ENCODE measurements around the gene PDZD2.

The PDZD2 gene

DNA sequence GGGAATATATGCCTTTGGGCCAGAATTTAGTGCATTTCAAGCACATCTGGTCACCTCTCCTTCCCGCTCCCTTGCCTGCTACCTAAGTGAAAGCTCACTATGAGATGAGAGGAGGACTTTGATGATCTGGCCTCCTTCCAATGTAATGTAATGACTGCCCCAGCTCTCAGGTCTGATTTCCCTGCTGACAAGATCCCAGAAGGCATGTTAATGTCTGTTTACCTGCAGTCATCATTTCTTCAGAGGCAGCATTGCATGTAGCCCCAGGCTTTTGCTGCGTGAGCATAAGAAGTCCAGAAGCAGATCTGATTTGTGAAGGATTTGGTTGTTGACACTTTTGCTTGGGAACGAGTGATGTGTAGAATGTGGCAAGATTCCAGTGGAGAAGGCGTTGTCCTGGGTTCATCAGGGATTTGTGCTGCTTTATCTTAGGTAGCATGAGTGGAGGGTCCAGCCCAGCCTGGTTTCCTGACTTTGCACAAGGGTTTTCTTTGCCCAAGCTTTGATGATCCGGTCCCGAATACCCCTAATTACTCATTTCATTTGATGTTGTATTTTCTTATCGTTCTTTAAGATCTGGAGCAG is 342.5 kb downstream of the PDZD2 start:
- DNase-seq (ENCODE audit: low read depth) = no peak

- DNase-seq (ENCODE audit: low read depth) = no peak
Observed at GRCh38 chr5:31982027-31982426, 343.1 kb downstream of the PDZD2 start.

DNA sequence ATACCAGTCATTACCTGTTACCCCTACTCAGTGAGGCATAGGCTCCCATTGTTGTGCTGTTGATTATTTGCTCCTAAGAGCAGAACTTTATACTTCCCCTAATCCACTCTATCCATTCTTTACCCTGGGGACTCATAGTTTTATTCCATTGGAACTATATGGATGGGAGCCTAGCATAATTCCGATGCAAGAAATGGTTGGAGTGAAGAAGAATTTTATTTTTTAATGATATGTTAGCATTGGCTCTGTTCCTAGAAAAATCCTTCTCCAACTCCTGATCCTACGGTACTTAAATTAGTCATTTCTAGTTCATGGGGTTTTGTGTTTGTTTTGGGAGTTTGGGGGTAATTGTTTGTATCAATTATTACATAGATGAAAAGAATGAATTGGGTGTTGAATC is 343.7 kb downstream of the PDZD2 start:
- DNase-seq (ENCODE audit: low read depth) = no peak

DNA sequence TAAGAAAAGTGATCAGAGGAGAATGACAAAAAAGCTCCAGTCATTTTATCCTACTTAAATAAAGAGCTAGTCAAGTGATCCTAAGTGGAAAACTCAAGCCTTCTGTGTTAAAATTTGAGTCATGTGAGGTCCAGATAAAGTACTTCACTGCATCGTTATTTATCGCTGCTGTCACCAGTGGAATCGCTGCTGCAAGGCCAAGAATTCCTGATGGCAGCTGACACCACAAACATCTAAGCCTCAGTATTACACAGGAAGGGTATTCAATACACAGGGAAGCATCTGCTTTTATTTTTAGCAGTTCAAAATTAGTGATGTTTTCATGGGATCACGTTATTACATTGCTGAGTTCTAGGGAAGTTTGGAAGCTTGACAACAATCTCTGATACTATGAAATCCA is 344.9 kb downstream of the PDZD2 start:
- no peak for DNase-seq (ENCODE audit: low read depth)

DNA sequence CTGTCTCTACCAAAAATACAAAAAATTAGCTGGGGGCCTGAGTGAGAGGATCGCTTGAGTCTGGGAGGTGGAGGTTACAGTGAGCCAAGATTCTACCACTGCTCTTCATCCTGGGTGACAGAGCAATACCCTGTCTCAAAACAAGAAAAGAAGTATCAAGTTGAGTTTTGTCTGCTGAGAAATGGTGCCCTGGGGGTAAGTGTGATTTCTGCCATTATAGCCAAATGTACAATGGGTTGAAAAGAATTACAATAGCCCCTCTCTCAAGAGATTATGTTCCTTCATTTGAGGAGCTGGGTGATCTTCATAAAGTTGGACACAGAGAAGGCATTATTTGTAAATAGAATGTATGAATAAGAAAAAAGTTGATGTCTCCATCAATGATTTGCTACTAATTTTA is 345.8 kb downstream of the PDZD2 start:
- no peak for DNase-seq (ENCODE audit: low read depth)

DNA sequence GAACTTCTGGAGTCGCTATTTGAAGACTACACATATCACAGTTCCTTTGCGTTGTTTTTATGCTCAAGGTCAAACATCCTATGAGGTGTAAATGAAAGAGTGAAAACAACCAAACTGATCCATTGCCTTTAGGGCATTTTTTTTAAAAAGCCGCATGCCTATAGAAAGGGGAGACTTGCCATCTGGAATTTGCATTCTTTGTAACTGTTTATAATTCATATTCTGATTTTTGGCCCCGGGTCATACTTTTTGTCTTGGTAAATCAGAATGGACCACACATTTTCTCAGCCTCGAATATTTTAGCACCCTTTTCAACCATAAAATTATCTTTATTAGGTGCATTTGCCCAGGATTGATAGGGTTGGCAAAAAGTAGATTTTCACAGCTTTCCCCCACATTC is 347.2 kb downstream of the PDZD2 start:
- no peak for DNase-seq (ENCODE audit: low read depth)

- no peak for DNase-seq (ENCODE audit: low read depth)
Observed at GRCh38 chr5:31987985-31988710, 349.2 kb downstream of the PDZD2 start.

GRCh38 chr5:31990081-31990650 is 351.2 kb downstream of the PDZD2 start:
- no peak for DNase-seq (ENCODE audit: low read depth)

DNA sequence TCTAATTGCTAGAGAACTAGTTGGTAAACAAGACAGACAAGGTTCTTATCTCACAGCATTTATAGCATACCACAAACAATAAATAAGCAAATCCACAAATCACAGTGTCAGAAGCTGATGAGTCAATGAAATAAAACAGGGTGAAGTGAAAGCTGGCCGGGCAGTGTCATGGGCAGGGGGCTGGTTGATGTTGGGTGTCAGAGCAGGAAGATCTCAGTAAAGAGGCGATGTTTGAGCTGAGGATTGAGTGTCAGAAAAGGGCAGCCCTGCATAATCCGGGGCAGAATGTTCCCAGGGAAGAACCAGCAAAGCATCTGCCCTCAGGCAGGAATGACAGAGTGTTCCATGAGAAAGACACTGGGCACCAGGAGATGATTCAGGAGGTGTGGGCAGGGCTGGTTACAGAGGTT is 351.8 kb downstream of the PDZD2 start:
- DNase-seq (ENCODE audit: low read depth) = no peak

GRCh38 chr5:31992377-31992776 is 353.4 kb downstream of the PDZD2 start:
- DNase-seq (ENCODE audit: low read depth) = no peak

DNA sequence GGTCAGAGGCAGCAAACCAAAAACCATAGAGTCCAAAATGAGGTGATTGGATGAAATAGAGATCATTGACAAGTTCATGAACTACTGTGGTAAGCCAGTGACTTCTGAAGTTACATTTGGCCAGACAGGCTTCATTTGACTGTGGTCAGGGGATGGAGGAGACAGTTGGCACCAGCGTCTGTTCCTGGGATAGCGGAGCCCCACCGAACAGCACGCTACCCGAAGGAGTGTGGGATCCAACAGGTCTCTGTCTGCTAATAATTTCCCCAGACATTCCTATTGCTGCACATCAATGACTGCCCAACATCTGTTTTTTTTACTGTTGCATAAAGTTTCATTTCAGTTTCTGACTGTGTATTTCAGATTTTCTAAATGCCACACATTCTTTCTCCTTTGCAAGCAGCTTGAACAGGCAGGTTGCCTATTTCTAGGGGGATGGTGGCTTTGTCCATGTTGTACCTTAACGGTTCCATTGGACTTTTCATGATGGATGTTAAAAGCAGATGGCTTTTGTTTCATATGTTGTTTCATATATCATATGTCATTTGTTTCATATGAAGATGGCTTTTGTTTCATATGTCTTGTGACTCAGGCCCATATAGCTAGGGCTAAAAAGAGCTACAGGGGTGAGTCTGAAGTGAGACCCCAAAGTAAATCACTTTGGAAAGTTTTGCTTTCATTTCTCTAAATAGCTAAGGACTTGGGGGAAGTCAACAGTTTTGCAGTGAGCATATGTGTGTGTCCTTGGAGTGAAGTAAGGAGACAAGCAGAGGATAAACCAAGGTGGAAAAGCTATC is 354.4 kb downstream of the PDZD2 start:
- no peak for DNase-seq (ENCODE audit: low read depth)

- DNase-seq (ENCODE audit: low read depth) = no peak
Observed at GRCh38 chr5:31995006-31995405, 356.1 kb downstream of the PDZD2 start.

DNA sequence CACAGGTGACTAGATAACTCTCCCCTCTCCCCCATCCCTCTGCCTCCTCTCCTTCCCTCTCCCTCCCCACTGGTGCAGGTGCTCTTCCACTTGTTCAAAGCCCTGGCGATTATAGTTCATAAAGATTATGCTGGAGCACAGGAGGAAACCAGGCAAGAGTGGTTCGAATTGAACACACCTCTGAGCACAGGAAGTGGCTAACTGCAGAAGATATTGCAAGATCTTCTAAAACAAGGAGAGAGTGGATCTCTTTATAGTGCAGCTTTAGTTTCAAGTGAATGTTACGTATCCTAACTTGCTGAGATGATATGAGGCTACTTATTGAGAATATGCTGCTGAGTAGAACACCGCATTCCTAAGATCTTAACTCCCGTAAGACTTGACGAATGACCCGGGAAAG is 356.8 kb downstream of the PDZD2 start:
- DNase-seq (ENCODE audit: low read depth) = no peak

GRCh38 chr5:31996909-31997308 is 358.0 kb downstream of the PDZD2 start:
- no peak for DNase-seq (ENCODE audit: low read depth)

DNA sequence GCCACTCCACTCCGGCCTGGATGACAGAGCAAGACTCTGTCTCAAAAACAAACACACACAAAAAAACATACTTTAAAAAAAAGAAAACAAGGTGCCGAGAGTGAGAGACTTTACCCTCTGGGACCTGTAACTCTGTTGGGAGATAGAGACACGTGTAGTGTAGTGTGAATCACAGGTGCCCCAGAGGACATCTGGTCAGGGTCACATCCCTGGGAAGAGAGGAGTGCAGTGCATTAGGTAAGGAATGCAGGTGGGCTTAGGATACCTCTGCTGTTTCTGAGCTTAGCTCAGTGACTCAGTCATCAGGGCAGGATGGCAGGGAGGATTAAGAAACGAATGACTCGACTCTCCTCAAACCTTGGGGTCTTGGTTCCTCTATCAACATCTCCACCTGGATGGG is 360.5 kb downstream of the PDZD2 start:
- DNase-seq (ENCODE audit: low read depth) = no peak

- DNase-seq (ENCODE audit: low read depth) = no peak
Observed at GRCh38 chr5:32000731-32001130, 361.8 kb downstream of the PDZD2 start.

- no peak for DNase-seq (ENCODE audit: low read depth)
Observed at GRCh38 chr5:32001284-32001683, 362.4 kb downstream of the PDZD2 start.

GRCh38 chr5:32001707-32002106 is 362.8 kb downstream of the PDZD2 start:
- DNase-seq (ENCODE audit: low read depth) = no peak

DNA sequence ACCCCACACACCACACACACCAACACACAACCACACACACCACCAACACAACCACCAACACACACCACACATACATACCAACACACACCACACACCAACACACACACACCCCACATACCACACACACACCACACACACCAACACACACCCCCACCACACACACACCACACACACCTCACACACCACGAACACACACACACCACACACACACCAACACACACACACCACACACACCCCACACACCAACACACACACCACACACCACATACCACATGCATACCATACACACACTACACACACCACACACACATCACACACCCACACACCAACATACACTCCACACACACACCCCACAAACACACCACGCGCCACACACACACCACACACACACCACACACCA is 363.8 kb downstream of the PDZD2 start:
- no peak for DNase-seq (ENCODE audit: low read depth)

GRCh38 chr5:32003981-32004380 is 365.1 kb downstream of the PDZD2 start:
- no peak for DNase-seq (ENCODE audit: low read depth)

GRCh38 chr5:32004404-32004803 is 365.5 kb downstream of the PDZD2 start:
- no peak for DNase-seq (ENCODE audit: low read depth)

- no peak for DNase-seq (ENCODE audit: low read depth)
Observed at GRCh38 chr5:32008746-32009145, 369.8 kb downstream of the PDZD2 start.

GRCh38 chr5:32013658-32014057 is 374.7 kb downstream of the PDZD2 start:
- DNase-seq (ENCODE audit: low read depth) = no peak
